NOMO-1 treated with dmso at 0.1 percent for 144 hours (cell line): ENCODE results near the gene RIMBP2.
"Not testable (repeated sequence)": the region's sequence is repeated elsewhere in the genome, so short reads cannot be mapped to it uniquely, and the experiment has no call there.

Source experiments
- DNase-seq: peaks from one replicate; lab custom pipeline; 2025; ENCODE audit not compliant: unreplicated experiment; lab: John Stamatoyannopoulos, UW

Gene RIMBP2

DNA sequence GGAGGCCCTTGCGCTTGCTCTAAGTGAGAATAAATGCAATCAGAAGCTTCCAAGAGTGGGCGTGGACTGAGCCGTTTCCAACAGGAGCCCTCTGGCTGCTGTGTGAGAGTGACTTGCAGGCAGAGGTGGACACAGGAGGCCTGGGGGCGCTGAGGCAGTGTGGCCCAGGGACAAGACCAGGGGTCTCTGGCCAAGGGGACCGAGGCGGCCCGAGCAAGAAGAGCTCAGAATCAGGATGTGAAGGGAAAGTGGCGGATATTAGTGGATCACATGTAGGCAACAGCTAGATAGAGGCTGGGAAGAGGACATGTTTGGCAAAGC, 8.6 kb downstream of the RIMBP2 start:
- no peak for DNase-seq

DNA sequence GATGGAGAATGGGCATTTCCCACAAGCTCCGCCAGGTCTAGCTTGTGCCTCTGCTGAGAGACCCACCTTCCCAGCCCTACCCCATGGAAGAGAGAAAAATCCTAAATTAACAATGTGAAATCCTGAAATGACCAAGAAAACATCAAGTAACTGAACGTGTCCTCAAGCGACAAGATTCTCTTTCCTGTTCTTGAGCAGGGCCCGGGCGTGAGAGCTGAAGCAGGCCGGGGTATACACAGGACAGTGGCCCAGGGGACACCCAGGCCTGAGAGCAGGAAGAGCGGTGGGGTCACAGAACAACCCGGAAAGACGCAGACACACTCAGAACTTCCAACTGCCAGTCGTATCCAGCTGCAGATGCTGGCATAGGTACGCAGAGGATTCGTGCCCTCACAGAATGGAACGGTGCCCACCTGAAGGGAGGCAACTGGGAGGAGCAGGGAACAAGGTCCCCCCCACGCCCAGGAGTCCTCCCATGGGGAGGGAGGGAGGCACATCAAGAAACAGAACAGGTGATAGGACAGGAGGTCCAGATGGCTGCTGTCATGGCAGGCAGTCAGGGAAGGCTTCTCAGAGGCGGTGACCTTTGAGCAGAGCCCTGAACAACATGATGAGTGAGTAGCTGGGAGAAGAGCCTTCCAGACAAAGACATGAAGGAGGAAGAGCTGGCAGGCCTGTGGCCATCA, 9.1 kb downstream of the RIMBP2 start:
- DNase-seq, result no peak

DNA sequence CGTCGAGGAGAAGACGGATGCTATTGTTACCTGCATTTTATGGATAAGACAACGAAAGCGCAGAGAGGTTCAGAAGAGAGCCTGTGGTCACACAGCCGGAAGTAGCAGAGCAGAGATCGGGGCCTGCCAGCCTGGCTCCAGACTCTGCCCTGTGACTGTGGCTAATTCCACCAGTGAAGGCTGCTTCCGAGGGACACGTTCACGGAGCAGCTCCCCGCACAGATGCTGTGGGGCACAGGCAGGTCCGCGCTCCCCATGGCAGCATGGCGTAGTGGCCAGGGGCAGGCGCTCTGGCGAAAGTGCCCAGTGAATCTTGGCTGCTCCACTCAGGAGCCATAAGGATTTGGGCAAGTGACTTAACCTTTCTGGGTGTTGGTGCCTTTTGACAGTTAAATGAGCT, 9.8 kb downstream of the RIMBP2 start:
- DNase-seq, result no peak

DNA sequence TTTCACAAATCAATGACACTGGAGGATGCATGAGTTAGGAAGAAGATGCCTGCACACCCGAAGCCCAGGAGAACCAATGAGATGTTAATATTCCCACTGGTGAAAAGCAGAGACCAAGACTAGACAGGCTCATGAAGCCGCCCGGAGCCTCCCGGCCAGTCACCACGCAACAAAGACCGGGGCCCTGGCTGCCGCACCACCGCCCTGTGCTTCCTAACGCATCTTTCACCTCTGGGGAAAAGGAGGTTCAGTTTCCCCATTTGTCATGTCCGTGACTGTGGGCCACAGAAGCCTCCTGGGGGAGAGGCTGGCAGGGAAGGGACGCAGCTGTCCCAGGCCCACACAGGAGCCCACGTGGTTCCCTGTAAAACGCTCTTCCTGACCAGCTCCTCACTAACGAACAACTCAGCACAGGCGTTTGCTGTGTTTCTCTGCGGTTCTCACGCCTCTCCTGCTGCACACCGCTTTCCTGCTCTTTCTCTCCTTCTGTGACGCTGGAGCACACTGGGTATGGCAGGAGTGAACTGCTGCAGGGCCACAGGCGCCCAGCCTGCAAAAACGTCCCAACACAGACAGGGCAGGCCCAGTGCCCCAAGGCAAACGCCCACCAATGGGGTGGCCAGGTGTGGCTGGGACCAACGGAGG, 10.8 kb downstream of the RIMBP2 start:
- DNase-seq, result no peak

DNA sequence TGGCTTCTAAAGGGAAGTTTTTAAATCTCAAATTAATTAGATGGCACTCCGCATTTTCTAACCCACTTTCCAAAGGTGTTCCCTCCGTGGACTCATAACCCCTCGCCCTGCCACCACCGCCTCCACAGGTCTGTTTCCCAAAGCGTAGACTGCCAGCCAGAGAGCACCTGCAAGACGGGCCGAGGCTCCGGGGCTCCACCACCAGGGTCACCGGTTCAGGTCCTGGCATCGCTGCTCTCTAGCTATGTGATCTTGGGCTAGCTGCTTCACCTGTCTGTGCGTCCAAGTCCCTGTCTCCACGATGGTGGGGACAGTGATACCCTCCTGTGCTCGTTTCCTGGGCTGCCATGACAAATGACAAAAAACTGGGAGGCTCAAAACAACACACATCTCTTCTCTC, 11.5 kb downstream of the RIMBP2 start:
- no peak for DNase-seq

DNA sequence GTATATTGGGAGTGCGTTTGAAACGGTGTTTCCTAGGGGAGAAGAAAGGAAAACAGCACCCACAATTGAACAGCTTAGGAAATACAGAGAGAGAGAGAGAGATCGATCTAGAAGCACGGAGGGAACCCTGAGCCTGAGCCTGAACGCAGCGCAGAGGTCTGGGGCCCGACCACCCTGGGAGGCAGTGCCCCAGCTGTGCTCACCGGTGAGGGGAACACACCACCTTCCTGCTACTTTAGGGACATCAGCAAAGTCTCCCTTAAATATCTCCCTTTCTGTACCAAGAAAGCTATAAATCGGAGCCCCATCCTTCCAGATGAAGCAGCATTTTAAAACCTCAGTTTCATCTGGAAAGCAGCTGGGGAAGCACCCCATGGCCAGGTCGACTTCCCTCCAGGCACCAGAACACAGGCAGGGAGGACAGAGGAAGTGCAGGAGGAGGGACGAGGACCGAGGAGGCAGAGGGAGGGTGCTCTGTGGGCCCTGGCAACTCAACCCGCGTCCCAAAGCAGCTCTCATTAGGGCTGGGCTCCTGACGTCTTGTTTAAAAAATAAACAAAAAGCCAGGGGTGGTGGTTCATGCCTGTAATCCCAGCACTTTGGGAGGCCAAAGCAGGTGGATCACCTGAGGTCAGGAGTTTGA, 12.2 kb downstream of the RIMBP2 start:
- no peak for DNase-seq

DNA sequence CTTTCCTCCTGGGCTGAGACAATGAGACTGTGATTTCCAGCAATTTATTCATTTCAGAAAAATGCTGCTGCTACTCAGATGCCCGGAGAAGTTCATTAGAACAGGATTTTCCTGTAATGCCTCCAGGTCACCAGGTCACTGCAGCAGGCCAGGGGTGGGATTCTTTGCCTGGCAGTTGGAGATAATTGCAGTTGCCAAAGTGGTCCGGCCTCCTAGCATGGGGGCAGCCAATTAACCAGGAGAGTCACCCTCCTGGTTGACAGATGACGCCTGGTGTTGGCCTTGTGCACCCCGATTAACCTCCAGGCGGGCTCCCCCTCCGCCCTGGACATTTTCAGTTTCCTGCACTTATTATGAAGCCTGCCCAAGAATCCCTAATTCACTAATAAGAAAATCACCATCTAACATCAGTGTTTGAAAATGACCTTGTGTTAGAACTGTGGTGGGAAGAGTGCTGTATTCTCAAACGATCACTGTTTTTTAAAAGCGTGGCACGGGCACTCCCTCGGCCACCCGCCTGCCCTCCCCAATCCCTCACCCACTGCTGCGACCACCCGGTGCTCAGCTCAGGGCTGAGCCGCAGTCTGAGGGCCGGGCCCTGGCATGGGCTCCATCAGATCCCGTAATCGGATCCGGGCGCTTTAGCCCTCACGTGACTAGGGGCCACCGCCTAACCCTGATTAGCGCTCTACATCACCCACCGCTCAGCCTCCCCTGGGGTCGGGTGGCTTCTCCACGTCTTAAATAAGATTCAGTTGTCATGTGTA, 12.9 kb downstream of the RIMBP2 start:
- DNase-seq, result no peak

DNA sequence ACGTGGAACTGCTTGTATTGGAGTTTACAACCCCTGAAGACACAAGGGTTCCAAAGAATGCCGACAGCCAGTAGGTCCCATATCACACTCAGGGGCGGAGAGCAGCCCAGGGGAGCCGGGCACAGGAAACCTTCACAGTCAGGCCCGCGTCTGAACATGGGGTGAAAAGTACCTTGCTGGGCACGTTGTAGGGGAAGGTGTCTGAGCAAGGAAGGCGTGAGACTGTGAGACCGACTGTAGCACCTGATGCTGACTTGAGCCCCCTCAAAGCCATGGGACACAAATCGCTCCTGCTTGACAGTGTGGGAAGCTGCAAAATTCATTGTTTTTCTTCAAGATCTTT, 14.7 kb downstream of the RIMBP2 start:
- no peak for DNase-seq

DNA sequence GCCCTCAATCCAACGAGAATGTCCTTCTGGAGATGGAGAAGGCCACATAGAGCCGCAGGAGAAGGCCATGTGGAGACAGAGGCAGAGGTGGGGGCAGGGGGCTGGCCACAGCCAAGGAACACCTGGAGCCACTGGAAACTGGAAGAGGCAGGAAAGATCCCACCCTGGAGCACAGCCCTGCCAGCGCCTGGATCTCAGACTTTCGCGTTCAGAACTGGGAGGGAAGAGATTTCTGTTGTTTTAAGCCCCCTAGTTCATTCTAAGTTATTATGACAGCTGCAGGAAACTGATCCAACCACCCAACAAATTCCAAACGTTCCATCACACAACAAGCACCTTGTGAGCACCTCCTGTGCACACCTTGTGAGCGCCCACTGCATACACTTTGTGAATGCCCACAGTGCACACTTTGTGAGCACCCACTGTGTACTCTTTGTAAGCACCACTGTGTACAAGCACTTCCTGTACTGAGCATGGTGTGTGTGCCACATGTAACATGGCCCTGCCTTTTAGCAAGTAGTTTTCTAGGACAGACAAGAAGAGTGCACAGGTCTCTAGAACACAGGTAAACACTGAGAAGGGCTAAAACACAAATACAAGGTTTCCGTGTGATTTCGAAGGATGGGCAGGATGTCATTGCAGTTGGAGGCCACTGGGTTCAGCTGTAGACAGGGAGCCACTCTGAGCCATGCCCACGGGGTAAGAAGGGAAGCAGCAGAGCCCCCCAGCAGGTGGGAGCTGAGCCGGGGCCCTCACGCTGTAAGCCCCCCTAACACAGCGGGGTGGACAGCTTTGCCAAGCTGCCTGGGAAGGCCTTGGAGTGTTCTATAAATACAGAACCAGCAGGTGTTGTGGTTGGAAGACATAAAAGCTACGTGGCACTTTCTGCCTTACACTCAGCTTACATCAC, 15.4 kb downstream of the RIMBP2 start:
- DNase-seq, result no peak

DNA sequence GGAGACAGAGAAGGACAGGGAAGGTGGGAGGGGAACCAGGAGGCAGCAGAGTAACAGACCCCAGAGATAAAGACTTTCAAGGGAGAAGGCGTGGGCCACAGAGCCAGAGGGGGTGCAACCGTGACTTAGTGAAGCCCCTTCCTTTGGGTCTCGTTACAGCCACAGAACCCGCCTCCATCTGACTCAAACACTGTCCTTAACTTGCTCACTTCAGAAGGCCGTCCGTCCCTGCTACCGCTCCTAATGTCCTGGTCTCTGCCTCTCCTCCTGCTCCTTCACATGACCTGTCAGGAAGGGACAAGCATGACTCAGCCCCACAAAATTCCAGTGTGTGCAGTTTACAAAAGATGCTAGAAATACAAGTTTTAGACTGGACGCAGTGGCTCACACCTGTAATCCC, 18.0 kb downstream of the RIMBP2 start:
- no peak for DNase-seq

DNA sequence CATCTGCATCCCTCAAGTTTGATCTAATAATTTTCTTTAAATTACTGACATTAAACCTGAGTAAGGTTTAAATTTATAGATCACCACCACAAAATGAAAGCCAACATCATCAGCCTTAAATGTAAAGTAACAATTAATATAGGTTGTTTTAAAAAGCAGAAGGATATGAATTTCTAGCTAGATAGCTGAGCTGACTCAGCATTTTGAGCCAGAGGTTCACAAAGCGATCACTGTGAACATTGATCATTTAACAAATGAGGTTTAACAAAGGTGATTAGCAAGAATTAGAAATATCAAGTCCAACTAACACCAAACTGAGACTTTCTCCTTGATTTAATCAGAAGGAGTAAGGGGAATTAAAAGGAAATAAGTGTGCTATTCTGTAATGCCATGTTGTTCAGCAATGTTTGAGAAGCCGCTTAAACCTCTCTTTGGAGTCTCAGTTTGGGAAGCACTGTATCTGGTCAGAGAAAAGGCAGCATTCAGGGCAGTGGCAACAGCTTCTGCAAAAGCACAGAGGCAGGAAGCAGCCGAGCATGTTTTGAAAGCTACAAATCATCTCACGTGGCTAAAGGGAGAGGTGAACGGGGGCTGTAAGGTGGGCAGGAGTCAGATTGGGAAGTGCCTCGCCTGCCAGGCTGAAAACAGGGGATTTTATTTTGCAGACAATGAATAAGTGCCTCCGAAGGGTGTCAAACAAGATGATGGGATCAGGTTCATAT, 19.6 kb downstream of the RIMBP2 start:
- DNase-seq, result no peak

DNA sequence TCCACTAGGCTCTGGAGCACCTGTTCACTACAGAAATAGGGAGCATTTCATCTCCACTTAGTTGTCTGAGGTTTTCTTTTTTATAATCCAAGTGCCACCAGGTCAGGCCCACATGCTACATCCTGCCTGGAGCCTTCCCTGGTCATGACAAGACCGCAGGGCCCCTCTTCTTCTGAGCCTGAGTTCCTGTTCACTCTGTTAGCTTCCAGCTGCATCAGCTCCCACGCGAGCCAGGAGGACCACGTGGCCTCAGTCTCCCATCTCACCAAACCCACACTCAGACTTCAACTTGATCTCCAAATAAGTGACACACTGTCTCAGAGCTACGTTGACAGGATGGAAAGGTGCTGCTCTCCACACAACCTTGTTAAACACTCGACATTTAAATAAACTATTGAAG, 21.0 kb downstream of the RIMBP2 start:
- no peak for DNase-seq

DNA sequence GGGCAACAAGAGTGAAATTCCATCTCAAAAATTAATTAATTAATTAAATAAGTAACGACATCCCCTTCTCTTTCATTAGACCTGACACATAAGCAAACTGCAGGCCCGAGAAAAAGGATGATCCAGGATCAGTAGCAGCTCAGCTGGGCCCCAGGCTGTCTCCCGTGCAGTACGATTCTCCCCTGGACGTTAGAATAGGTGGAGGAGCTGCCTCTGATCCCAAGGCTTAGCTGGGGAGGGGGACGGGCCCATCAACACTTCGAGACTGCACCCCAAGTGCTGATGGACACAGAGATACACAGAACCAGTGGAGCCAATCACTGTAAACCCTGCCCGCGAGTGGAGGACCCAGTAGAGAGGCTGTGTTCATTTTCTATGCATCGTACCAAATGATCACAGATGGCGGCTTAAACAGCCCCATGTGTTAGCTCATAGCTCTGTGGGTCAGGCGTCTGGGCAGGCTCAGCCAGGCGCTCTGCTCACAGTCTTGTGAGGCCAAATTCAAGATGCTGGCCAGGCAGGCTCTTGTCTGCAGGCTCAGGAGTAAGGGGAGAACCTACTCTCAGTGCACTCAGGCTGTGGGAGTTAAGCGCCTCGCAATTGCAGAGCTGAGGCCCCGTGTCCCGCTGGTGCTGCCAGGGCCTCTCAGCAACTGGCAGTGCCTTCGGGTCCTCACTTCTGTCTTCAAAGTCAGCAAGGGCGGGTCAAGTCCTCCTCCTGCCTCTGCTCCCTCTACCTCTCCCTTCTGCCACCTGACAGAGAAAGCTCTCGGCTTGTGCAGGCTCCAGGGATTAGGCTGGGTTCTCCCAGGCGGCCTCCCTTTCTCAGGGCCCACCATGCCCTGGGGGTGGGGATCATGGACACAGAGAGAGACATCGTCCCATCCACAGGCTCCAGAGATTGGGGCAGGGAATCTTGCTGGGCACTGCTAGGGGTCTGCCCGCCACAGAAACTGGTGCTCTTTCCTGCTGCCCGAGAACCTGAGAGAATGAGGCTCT, 26.4 kb downstream of the RIMBP2 start:
- no peak for DNase-seq

DNA sequence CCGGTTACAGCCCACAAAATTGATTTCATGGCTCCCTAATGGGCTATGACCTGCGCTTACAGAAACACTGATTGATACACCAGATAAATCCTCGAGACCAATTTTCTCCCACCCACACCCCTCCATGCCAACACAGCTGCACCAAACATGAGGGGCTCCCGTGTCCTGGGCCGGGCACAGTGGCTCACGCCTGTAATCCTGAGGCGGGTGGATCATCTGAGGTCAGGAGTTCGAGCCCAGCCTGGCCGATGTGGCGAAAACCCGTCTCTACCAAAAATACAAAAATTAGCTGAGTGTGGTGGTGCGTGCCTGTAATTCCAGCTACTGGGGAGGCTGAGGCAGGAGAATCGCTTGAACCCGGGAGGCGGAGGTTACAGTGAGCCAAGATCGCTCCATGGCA, 27.1 kb downstream of the RIMBP2 start:
- DNase-seq, result not testable (repeated sequence)

DNA sequence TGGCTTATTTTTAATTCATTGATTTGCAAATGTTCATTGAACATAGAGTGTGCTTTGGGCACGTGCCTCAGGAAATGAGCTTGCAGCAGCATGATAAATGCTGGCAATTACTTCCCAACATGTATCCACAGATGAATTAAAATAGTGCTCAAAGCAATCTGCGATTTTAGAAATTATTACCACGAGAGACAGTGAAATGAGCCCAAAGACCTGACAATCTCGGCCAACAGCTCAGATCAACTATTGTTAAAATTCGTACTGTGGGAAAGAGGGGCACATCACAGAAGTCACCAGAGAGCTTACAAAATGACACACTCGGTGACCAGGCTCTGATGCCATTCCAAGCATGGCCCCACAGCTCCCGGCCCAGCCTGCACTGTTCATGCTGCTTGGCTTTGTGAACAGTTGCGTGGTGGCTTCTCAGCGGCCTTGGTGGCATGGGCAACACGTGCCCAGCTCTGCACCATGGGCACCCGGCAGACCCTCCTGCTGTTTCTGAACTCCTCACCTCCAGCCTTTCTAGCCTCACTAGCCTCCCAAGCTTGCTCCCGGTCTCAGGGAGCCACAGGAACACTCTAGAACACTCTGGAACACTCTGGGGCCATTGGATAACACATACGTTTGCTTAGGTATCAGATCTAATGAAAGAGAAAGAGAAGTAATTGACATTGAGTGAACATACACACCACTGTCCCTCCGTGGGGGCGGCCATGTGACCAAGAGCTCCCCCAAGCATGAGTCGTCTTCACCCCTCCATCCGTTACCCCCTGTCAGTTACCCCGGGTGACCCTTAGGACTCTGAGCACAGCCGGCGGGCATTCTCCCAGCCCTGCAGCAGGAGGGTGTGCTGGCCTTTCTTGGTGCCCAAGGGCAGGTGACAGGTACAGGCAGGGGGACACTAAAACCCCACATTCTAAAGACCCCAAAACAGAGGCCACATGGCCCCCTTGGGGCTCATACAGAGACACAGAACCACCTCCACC, 28.0 kb downstream of the RIMBP2 start:
- no peak for DNase-seq

DNA sequence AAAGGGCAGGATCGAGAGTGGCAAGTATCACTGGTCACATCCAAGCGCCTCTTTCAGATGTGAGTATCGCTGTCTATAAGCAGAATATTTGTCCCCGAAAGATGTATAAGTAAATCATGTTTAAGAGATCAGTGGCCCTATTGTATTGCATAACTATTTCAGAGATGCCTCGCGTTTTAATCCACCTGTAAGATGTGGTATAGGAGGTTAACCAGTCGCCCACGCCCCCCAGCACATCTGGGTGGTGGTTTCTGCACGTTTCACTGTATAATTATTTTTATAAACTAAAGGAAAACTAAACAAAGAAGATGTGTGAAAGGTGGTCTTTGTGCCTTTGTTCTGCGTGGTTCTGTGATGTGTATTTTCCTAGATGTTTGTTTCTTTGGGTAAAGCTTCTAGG, 28.9 kb downstream of the RIMBP2 start:
- DNase-seq, result no peak

DNA sequence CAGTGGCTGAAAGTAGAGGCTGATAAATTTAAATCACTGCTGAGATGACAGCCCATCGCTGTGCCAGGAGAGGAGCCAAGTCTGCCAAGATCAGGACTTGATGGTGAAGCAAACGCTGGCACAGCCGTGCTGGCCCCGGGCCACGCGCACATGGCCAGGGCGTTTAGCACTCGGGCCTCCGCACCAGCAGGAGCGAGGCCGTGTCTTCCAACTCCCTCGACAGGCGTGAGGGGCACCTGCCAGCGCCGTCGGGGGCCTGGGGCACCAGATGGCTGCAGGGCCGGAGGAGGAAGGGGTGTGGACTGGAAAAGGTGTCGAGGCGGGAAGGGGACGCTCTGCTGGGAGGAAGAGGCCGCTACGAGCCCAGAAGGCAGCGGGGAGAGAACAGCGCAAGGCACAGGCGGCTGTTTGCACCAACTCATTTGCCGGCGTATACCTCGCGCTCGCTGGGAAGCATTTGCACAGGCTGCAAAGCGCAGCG, 29.5 kb downstream of the RIMBP2 start:
- DNase-seq, result no peak

DNA sequence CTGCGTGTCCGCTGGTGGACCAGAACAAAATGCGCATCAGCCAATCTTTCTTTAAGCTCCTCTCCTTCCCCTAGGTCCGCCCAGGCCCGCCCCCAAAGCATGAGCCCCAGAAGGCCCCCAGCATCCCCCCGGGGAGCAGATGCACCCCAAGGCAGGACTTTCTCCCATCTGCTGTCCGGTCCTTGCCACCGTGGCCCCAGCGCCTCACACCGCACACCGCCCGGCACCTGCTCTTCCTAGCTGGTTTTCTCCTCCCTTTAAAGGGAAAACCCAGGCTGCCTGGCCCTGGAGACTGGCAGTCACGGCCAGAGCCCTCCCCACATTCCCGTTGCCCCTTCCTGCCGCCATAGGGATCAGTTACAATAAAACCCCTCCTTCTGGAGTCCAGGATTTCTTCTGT, 30.2 kb downstream of the RIMBP2 start:
- DNase-seq, result no peak
